Amniotic epithelial cell (primary cell): ENCODE results near the gene CAMKMT.

Experiments
- DNase-seq: peaks from one replicate; pipeline ENCODE4 v3.0.0-alpha.2; 2010; ENCODE audit warnings: low read depth

CAMKMT gene

DNA sequence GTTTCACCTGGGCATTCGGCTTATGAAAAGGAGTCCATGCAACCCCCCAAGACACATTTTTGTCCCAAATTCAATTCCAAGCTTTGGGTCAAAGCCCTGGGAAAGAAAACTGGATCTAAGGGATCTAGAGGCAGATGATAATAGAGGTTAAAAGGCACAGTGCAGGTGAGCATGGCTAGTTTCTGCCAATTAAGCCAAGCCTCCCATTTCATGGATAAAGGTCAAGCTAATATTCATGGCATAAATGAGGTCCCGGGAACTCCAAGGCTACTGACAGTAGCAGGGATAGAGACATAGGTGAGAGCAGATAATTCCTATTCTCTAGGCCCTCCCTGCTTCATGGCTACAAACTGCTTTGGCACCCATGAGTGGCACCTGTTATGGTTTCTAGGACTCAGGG, 83.1 kb downstream of the CAMKMT start:
- DNase-seq: no peak

DNA sequence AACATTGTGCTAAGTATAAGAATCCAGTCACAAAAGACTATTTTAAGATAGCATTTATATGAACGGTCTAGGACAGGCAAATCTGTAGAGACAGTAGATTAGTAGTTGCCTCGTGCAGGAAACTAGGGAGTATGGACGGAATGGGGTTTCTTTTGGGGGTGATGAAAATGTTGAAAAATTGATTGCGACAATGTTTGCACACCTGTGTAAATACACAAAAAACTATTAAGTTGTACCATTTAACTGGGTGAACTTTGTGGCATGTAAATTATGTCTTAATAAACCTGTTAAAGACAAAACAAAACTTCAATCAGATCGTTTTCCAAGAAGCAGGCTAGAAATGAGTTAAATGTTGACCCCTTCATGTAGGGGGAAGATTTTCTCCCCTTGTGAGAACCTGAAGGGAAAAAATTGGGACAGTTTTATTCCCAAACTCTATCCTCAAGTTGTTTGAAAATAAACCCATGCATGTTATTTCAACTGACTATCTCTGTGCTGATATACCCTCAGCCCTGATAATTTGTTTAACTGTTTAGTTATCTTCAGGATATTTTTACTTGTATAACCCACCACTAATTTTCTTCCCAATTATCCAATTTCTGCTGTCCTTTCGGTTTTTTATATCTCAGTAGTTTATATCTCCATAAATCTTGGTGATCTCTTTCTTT, 87.2 kb downstream of the CAMKMT start:
- no peak for DNase-seq

DNA sequence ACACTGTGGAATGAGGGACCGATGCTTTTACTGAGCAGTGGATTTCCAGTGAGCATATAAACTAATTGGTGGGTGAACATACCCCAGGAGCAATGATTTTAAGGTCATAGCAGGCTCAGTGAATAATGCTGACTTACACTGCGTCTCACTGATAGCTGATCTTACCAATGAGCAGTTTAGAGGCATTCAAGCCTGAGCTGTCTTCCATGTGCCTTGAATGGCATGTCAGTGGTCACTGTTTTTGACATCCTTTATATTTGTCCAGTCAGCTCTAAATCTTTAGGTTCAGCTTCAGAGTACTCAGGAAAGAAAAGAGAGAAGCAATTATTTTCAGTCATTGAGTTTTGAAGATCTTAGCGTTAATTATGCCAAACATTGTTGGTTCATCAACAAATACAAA, 88.3 kb downstream of the CAMKMT start:
- DNase-seq: no peak

DNA sequence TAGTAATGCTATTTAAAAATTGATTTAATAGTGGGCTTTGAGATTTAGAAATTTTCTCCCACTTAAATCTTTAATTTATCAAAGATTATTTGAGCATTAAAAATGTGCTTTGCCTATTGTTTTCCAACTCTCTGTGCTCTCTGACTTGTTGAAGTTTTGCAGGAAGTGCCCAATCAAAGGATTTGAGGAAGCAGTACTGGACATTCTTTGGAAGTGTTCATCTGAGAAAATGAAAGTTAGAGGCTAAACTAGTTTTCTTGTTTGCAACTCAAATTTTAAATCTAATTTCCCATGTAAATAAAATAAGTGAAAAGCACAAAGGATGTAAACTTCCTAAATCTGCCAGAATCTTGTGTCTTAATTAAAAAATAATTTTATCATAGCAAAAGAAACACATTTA, 89.1 kb downstream of the CAMKMT start:
- no peak for DNase-seq

DNA sequence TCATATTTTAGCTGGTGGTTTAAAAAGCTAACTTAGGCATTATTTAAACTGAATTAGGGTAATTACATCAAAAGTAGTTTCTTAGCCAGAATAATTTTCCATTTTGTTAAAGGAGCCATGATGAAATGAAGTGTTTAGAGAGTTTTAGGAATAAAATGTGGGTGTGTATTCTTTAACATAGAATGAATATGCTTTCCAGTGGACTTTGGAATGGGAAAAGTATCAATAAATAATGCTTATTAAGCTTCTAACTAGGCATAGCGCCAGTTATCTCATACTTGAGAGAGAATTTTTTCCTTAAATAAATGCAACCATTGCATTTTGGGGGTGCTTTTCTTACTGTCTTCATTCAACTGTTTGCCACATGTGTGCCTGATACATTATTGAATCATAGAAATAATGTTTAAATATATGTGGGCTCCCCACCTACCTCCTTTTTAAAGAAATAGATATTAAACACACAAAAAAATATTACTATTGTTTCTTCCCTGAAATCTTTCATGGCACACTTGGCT, 90.4 kb downstream of the CAMKMT start:
- no peak for DNase-seq

DNA sequence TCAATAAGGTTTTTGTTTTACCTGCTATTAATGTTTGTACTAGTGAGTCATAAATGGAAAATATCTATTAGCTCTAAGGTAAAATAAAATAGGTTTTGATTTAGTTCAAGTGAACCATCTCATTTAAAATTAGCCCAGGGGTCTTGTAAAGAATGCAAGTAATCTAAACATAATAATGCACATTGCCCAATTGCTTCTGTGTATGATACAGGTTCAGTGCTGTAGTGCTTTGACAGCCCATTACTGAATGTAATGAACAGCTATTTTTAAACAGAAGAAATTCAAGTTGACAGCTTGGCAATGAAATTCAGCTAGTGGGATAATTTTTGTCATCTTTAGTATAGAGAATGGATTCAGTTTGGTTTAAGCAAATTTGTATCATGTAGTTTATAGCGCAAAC, 91.5 kb downstream of the CAMKMT start:
- no peak for DNase-seq

DNA sequence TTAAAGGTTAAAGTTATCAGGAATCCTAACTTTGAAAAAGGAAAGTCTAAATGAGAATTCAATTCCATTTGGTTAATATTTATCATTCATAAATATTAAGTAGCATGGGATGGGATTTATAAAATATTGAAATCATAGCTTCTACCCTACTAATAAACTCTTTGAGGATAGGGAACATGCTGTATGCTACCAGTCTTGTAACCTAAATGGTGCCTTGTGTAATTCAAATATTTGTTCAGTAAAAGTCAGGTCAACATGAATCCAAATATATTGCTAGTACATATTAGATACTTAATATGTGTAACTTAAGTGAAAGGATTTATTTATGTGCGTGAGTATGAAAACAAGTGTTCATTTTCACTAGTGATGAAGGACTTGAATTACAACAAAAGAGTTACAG, 94.1 kb downstream of the CAMKMT start:
- no peak for DNase-seq

DNA sequence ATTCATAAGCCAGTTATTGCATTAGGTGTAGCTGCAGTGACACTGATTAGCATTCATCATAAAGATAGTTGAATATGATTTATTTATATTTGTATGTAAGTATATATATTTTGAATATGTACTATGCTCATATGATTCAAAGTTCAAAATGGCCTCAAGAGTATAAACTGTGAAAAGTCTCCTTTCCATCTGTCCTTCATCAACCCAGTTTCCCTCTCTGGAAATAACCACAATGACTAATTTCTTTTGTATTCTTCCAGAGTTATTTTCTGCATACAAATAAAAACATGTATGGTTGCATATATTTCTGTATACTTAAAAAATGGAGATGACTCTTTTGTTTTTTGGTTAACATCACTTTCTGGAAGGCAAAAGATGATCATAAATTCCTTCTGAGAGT, 95.2 kb downstream of the CAMKMT start:
- DNase-seq: peak; percentile 4

DNA sequence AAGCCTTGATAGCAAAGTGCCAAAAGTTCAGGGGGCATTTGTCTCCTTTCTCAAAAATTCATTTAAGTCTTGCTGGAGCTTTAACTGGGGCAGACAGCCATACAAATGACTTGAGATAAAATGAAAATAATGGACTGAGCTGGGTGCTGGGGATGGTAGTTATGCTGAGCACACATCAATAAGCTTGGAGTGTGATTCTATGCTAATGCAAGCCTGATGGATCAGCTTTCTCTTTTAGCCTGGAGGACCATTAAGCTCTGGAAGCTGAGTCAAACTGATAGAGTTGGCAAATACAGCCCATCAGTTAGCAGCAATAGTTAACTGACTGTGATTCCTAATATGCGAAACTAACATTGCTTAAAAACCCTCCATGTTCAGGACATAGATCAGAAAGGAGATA, 98.0 kb downstream of the CAMKMT start:
- no peak for DNase-seq

DNA sequence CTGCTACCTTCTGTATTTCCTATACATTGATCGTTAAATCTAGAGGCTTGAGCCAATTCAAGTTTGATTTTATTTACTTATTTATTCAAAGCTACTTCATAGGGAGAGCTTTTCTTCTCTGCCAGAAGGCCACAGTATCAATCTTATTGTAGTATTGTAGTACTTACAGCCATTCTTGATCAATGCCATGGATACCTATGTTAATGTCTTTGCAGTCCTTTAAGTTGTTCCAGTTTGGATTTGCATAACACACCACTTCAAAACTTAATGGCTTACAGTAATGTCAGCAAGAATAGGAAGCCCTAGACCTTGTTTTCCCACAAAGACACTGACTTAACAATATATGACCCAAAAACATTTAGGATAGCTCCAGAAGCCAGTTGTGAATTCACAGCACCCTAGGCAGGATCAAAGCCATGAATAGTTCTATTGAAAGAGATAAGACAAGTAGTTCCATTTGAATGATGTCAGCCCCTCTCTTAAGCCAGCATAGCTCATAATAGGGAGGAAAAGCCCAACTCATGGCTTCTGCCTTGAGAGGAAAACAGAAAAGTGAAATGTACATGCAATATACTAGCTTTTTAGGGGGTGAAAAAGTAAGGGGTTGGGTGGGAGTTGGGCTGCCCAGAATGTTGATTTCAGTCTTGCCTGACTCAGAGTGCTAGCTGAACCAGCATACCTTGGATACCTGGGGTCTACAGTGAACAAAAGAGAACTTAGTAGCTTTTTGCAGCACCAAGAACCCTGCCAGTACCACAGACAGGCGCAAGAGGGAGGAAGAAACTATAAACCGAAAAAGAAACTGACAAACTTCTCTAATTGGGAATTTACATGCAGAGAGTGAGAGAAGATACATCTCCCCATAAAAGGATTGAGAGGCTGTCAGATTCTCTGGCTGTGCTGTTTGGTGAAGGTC, 101.4 kb downstream of the CAMKMT start:
- no peak for DNase-seq

DNA sequence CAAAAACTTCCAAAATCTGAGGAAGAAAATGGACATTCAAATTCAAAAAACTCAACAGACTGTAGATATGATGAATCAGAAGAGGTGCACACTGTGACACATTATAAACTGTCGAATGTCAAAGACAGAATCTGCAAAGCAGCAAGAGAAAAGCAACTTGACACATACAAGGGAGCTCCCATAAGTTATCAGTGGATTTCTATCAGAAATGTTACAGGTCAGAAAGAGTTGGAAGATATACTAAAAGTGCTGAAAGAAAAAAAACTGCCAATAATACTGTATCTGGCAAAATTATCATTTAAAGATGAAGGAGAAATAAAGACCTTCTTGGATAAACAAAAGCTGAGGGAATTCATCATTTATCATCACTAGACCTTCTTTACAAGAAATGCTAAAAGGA, 102.7 kb downstream of the CAMKMT start:
- DNase-seq: no peak

DNA sequence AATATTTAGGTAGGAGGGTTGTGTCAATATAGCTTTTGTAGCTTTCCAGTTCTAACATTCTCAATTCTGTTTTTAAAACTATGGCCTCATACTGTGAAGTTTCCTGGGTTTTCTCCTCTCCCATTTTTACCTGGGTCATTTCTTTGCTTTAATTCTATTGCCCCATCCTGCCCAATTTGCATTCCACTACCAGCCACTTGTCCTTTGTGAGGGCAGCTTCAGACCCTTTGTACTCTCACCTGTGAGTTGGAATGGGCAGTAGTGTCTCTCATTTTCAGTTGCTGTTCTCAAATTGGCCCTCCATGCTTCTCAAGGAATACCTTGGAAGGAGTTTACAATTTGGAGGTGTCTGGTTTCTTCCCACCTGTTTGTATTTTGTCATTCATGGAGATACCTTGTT, 108.4 kb downstream of the CAMKMT start:
- no peak for DNase-seq

DNA sequence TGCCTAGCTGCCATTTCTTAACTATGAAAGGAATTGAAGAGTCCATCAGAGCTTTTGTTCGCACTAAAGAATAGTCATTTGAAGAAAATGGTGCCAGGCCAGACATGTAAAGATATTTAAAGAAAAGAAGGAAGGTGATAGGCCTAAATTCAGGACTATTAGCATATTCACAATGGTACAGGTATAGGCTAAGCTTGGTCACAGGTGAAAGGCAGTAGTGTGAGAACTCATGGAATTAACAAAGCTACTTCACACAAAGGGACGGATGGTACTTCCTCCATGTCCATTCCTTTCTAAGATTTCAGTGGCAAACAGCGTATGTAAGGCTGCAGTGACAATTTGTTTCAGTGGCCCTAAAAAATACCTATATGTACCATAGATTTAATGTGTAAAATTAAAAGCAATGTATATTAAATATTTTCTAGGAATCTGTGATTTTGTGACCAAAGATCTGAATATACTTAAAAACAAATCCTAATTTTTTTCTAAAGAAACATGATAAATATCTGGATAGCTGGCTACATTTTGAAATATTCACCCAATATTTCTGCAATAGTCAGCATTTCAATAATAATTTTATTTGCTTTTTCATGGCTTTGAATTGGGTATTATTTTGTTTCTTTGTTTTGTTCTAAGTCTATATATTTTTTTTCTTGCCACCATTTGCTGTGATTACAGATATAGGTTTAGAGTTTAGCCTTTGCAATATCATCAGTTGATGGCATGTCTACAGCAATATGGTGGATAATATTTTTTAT, 116.1 kb downstream of the CAMKMT start:
- DNase-seq: no peak

DNA sequence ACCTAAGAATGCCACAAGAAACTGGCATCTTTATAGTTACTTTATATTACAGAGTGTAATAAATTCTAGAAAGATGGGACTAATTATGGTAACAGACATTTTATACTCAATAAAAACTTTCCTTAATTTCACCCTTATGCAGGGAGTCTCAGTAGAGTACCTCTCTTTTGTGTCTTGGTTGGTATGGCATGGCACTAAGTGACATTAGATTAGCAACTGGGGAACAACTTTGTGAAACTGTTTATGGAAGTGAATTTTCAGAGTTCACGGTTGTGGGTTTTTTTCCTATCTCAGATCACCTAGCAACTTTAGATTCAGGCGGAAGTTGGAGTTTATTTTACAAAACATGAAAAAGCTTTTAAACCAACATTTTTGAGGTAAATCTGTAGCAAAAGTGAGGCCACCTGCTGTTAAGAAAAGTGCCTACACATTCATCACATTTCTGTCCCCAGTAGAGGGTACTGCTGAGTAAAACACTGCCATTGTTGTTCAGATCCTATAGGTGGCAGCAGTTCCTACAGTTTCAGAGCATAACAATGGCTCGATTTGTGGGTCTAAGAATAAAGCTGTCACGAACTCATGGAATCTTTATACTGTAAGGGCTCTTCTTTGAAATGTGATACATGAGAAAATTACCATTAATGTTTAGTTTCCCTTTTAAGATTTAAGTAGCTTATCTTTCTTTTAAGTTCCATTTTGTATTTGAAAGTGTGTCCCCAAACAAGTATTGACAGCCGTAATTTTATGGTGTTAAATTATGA, 117.6 kb downstream of the CAMKMT start:
- DNase-seq: peak; percentile 82

DNA sequence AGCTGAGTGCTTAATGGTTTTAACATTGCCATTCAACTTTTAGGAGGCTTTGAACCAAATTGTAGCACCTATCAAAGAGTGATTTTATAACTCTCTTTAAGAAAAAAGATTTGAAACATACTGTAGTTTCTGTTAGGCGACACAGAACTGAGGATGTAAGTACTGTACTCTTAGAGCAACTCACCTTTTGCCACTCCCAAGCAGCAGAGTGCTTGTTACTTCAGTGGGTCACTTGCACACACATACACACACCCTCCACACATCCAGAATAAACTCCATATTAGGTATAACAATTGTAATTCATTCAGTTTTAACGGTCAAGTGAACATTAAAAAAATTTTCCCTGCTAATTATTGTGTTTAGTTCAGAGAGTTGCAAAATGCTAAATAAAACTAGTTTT, 118.3 kb downstream of the CAMKMT start:
- DNase-seq: no peak

DNA sequence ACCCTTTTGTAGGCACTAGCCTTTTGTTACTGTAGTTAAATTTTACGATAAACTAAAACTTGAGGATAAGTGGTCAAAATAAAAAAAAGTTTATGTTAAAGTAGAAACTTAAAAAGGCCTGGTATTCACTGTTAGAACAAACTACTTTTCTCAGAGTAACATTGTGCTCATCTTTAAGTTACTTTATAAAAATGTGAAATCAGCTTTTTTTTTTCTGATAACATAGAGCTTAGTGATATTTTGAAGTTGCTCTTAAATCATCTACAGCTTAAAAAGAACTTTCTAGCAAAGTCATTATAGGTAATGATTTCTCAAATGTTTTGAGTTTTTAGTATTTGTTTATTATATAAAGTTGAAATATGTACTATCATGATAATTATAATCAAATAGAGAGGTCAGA, 125.3 kb downstream of the CAMKMT start:
- no peak for DNase-seq

DNA sequence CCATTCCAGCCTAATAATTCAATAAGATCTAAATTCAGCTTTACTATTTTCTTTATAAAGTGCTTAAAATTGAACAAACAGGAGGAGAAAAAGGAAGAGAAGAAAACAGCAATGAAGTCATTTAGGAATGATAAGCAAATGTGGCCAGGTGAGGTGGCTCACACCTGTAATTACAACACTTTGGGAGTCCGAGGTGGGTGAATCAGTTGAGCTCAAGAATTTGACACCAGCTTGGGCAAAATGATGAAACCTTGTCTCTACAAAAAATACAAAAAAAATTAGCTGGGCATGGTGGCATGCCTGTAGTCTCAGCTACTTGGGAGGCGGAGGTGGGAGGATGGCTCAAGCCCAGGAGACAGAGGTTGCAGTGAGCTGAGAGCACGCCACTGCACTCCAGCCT, 129.0 kb downstream of the CAMKMT start:
- no peak for DNase-seq

DNA sequence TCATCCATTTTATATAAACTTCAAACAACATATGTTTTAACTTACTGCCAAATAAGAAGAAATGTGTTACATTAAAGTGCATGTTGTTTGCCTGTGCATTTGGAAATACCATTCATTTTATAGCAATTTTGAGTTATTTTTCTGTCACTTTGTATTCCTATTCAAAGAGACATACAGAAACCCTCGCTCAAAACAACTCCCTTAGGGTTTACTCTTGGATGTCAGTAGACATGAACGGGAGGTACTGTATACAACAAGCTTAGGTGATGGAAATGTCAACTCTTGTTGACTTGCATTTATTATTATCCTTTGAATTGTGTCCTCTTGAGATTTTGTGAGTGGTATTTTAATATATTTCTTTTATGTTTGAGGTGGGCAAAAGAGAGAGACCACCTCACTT, 132.3 kb downstream of the CAMKMT start:
- no peak for DNase-seq

DNA sequence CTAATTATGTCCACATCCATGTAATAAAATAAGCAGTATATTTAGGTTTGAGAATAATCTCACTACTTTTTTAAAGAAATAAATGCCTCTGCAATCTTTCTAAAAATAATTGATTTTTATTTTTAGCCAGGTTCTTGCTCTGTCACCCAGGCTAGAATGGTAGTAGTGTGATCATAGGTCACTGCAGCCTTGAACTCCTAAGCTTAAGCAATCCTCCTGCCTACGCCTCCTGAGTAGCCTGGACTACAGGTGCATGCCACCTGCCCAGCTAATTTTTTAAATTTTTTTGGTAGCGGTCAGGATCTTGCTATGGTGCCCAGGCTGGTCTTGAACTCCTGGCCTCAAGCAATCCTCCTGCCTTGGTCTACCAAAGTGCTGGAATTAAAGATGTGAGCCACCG, 133.3 kb downstream of the CAMKMT start:
- DNase-seq: no peak

DNA sequence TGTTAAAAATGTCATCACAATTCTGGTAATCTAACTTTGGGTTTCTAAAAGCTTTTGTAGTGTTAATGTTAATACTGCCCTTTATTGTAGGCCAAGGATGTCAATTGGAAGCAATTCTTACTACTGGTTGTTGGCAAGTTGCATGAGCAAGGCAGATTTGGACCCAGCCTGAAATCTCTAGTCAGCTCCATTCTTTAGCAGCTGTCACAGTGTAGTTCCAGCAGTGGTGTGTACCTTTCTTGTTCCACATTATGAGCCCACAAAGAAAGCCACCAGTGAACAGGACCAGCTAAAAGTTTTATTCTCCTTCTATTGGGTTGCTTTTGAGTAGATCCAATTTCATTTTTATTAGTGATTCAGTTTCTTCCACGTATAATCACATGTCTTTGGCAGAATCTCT, 133.8 kb downstream of the CAMKMT start:
- DNase-seq: no peak

DNA sequence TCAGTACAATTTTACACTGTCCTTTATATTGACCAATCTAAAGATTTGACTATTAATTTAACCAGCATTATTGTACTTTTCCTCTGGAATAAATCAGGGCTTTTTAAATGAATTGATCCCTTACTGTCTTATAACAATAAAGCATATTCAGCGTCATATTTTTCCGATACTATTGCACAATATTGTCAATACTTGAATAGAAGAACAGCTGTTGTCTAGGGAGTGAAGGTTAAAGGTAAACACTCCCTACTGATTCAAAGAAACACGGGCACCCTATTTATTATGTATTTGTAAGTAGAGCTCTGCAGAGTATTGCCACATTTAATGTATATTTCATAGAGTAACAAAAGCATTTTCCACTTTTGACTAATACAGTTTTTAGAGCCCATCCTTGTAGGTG, 134.4 kb downstream of the CAMKMT start:
- DNase-seq: no peak

DNA sequence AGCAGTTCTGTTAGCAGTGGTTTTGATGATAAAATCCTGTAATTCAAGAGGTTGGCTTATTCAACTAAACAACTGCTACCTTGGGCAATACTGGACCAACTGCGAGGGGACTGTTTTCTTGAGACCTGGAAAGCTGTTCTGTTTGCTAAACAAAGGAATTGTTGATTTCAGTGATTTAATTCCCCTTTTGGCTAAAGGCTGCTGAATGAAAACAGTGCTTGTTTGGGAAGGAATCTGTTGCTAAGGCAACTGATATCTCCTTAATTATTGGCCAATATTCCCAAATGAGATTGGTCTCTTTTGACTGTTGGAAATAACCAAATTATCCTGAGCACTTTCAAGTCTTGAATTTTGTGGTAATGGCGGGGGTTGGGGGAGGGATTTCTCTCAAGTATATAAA, 136.8 kb downstream of the CAMKMT start:
- DNase-seq: no peak
